GM18907 (cell line): ENCODE measurements around the gene RALGAPA2.
"Not testable (repeated sequence)": the region's sequence is repeated elsewhere in the genome, so short reads cannot be mapped to it uniquely, and the experiment has no call there.

Experiments used
- ATAC-seq: cut with Tn5 transposase; IDR thresholded peaks from one replicate; pipeline ENCODE4 v1.9.1; 2021; ENCODE audit warnings: mild to moderate bottlenecking, moderate library complexity; ENCODE audit not compliant: unreplicated experiment

Gene RALGAPA2

DNA sequence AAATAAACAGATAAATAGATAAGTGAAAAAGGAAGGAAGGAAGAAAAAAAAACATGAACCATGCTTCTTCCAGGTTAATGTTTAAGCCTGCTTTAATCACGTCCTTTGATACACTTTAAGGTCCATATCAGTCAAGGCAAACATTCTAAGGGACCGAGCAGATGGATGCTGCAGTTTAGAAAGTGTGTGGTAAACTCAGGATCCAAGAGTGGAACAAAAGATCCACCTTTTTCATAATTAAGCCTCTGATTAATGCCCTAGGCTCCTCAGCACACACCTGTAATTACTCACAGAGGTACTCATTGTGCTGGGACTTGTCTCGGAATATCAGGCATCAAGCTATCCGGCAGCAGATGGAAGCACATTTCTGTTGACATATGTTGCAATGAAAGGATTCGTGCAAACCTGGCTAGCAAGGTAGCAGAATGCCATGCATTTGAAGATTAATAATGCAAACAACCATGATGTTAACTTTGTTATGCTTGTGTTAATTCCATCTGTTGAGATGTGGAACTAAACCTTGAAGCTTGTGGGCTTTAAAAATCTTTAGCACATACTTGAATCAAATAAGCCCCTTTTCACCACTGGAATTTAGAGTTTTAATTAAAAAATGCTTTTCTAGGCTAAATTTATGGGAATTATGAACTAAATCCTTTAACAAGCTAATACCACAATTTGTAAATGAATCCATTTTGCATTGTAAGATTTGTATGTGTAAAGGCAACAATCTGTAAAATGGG lies 163.7 kb downstream of the RALGAPA2 start:
- no peak for ATAC-seq

- no peak for ATAC-seq
Observed at GRCh38 chr20:20547876-20548266, 164.6 kb downstream of the RALGAPA2 start.

DNA sequence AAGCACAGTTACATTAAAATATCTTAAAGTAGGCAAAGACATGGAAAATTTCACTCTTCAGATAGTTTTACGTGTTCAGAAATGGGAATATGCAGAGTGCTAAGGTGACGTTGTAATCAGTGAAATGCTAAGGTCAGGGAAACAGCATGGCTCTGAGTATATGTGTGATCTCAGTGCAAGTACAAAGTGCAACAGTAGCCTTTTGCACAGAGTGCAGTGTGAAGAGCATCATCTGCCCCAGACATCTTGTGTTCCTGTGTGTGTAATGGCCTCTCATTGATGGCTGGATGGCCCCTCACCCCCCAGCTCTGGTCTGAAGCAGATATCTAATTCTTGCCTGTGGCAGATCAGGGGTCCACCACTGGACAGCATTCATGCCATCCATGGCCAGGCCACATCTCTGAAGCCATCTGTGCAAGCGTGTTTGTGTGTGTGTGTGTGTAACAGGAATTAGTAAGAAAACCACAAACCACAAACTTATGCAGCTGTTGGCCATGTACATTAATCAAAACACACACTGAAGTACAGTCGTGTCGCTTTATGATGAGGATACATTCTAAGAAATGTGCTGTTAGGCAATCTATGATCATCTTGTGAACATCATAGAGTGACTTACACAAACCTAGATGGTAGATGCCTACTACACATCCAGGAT lies 165.1 kb downstream of the RALGAPA2 start:
- no peak for ATAC-seq

GRCh38 chr20:20546402-20546801 lies 166.0 kb downstream of the RALGAPA2 start:
- ATAC-seq = no peak

DNA sequence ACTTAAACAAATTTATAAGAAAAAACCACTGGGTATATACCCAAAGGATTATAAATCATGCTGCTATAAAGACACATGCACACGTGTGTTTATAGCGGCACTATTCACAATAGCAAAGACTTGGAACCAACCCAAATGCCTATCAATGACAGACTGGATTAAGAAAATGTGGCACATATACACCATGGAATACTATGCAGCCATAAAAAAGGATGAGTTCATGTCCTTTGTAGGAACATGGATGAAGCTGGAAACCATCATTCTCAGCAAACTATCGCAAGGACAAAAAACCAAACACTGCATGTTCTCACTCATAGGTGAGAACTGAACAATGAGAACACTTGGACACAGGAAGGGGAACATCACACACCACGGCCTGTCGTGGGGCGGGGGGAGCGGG lies 169.1 kb downstream of the RALGAPA2 start:
- ATAC-seq = not testable (repeated sequence)

DNA sequence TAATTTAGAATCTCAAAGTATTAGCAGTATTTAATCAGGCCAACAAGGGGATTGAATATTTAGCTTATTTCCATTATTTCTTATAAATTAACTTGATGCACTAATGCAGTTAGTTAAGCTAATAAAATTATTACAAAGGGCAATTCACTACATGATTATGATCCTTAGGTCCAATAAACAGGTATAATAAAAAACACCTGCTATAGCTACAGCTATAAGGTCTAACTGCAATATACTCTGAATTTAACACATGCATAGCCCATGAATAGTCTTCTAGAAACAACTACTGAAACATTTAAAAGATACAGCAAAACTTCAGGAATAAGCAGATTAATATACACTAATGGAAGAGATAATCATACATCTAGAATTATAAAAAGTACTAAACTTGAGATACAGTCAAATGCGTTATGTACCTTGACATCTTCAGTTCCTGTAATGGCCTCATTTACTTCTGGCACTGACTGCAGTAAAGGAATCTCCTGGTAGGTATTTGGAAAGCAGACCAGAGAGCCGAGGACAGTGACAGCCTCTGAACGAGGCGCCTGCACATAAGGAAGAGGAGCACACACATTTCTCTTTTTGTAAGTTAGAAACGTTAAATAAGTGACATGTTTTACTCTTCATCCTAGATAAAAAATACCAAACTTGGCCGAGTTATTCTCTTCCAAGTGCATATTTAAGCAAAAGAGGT lies 176.1 kb downstream of the RALGAPA2 start:
- ATAC-seq = no peak

- no peak for ATAC-seq
Observed at GRCh38 chr20:20535051-20535450, 177.4 kb downstream of the RALGAPA2 start.

DNA sequence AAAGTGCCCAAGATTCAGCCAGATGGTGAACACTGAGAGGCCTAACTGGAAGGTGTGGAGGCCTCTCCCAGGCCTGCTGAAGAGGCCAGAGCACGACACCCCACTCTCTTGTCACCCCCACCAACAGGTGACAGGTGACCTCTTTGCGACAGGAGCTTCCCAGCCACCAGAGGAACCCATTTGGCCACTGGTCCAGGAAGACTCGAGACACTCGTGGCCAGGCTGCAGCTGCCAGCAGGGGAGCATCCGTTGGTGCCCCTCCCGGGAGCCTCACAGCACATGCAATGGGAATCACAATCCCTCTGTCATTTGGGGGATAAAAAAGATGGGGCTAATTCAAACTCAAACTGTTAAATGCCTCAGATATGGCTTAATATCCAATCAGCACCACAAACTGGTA lies 181.2 kb downstream of the RALGAPA2 start:
- ATAC-seq = no peak

DNA sequence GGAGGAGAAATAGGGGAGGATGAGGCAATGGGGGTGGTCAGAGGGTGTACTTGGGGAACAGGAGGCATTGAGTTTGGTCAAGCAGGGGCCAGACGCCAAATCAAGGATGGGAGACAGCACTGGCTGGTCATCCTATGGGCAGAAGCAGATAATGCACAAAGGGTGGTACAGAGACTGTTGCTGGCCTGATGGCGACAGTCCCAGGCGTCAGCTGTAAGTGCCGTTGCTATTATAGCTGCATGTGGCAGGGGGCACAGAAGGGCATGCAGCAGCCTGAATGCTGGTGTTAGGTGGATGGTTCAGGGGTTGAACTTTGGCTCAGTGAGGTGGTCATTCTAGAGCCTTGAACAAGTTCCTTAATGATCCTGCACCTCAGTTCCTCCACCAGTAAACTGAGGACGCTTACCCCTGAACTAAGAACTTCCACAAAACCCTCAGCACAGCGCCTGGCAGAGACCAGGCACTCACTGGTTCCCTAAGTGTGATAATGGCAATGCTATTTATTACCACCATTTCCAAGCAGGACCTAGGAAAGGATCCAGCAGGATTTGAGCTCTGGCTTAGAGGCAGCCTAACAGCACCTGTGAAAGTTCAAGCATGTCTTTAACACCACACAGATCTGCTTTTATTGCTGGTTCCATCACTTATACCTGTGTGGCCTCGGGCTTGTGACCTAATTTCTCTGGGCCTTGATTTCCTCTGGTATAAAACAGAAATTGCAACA lies 181.9 kb downstream of the RALGAPA2 start:
- ATAC-seq = no peak

- no peak for ATAC-seq
Observed at GRCh38 chr20:20529597-20529996, 182.8 kb downstream of the RALGAPA2 start.

DNA sequence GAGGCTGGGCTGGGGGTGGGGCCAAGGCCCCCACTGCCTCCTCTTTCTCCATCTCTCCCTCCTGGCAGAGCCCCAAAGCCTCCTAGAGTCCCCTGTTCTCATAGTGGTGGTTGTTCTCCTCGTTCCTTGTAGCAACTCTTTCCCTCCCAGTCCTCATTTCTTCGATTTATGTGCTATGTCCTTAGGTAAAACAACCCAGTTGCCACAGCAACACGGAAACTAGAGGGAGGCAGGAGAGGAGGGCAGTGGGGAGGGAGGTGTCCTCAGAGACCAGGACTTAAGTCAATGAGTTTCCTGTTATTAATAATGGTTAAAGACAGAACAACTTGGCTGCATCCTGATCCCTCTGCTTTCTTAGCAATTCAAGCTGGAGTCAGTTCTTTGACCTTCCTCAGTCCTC lies 183.6 kb downstream of the RALGAPA2 start:
- no peak for ATAC-seq

DNA sequence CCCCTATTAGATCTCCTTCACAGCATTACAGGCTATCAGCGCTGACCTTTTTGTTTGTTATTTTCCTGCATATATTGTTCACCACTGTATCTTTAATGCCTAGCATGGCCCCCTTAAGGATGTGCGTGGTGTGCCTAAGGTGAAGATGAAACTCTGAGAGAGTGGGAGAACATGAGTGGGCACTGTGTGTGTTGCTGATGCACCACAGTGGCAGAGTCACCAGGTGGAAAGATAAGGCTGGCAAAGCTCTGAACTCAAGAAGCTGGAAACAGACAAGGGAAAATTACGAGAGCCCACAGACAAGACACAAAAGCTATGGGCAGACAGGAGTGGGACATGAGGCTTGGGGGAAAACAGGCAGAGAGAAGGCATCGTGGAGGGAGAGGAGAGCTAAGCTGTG lies 184.8 kb downstream of the RALGAPA2 start:
- ATAC-seq = no peak

DNA sequence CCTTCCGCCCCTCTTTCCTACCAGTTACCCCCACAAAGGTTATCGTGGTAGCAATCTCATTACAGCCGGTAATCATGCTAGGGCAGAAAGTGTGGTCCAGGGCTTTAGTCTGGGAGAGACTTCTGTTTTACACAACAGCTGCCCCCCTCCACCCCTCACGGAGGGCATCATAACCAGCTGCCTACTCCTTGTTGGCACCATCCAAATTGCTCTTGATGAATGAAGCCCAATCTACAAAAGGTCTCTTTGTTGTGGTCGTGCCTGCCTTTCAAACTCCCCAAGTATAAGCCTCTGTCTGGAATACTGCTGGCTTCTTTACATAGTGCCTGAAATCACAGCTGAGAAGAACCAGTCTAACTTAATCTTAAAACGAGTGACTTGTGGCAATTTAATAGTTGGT lies 186.7 kb downstream of the RALGAPA2 start:
- no peak for ATAC-seq

DNA sequence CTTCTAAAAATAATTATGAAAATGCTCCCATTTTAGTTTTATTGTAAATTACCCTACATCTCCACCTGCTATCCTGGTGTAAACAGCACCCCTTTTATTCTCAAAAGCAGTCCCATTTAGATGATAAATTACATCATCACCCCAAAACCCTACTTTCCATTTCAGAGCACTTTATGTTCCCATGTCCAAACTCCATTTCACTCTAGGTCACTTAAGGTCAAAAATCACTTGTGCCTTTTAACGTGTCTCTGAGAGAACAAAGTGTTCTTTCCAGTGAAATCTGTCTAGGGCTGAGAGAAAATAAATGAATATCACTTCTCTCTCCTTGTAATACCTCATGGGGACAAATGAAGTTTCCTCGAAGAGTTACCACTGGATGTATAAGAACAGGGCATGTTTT lies 187.2 kb downstream of the RALGAPA2 start:
- no peak for ATAC-seq

GRCh38 chr20:20524756-20525155 lies 187.7 kb downstream of the RALGAPA2 start:
- ATAC-seq = no peak

GRCh38 chr20:20521736-20522135 lies 190.7 kb downstream of the RALGAPA2 start:
- ATAC-seq = no peak

- ATAC-seq = no peak
Observed at GRCh38 chr20:20520776-20521175, 191.7 kb downstream of the RALGAPA2 start.

- ATAC-seq = no peak
Observed at GRCh38 chr20:20519269-20519668, 193.2 kb downstream of the RALGAPA2 start.

DNA sequence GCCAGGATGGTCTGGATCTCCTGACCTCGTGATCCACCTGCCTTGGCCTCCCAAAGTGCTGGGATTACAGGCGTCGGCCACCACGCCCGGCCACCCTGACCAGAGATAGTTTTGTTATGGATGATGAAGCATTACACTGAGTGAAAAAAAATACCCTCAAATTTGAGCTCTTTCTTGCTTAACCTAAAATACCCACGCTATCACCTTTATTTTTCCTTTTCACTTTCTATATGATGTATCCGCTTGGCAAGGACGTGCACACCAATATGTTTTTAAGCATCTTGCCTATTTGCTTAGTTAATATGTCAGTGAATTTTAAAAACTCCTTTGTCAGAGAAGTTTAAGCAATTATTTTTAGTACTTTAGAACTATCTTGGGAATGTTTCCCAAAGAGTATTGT lies 194.2 kb downstream of the RALGAPA2 start:
- peak; percentile 47 for ATAC-seq

GRCh38 chr20:20517296-20517695 lies 195.1 kb downstream of the RALGAPA2 start:
- ATAC-seq = no peak

- no peak for ATAC-seq
Observed at GRCh38 chr20:20513720-20514119, 198.7 kb downstream of the RALGAPA2 start.
